ENCODE results near the gene ATP11C.

Gene ATP11C

DNA sequence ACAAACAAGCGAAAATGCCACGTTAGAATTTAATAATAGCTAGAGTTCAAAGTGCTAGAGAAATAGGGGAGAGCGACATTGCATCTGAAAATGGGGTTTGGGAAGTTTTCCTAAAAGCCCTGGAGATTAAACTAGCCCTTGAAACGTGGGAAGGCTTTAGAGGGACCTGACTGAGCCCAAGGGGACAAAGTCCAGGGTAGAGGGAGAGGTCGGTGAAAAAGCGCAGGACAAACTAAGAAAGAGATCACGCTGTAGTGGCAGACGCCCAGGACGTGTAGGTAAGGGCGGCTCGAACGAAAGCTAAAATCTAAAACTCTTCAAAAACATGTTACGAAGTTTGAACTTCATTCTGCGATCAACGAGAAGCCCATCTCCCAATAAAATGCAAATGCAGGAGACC lies 1.1 kb upstream of the ATP11C start:
- TF ChIP-seq, protein P1, sequence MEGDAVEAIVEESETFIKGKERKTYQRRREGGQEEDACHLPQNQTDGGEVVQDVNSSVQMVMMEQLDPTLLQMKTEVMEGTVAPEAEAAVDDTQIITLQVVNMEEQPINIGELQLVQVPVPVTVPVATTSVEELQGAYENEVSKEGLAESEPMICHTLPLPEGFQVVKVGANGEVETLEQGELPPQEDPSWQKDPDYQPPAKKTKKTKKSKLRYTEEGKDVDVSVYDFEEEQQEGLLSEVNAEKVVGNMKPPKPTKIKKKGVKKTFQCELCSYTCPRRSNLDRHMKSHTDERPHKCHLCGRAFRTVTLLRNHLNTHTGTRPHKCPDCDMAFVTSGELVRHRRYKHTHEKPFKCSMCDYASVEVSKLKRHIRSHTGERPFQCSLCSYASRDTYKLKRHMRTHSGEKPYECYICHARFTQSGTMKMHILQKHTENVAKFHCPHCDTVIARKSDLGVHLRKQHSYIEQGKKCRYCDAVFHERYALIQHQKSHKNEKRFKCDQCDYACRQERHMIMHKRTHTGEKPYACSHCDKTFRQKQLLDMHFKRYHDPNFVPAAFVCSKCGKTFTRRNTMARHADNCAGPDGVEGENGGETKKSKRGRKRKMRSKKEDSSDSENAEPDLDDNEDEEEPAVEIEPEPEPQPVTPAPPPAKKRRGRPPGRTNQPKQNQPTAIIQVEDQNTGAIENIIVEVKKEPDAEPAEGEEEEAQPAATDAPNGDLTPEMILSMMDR (IDR thresholded peaks at IDR 0.05) = no peak
- Histone ChIP-seq H3K4me3 (peak overlapping the region; percentile 94), H3K27ac (peak overlapping the region; percentile 85 to 99)
- DNase-seq (ENCODE audit: low spot score) = no peak

DNA sequence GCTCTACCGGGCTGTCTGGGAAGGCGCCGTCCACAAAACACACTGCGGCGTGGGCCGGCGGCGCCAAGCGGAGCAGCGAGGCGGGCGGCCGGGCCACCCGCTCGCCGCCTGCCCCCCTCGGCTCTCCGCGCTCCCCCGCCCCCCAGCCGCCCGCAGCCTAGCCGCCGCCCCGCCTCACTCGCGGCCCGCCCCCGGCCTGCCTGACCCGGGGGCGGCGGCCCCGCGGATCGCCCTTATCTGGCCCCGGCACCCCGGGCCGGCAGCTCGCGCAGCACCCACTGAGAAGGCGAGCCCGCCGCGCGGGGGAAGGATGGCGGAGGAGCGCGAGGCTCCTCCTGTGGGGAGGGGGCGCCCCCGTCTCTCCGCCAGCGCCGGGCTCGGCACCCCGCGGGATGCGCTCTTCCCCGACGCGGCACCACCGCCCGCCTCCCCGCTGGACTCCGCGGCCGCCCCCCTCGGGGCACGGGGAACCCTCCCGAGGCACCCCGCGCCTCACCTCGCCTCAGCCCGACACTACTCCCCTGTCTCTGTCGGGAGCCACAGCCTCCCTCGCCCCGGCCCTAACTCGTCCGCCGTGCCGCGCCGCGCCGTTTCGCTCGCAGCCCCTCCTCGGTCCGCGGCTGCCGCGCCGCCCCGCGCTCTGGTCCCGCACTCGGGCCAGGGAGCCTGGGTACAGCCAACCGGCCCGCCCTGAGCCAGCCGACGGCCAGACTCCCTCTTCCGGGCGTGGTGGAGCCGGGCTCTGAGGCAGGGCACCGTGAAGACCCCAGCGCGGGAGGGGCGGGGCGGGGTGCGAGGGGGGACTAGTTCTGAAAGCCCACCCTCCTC lies 566 bp downstream of the ATP11C start:
- TF ChIP-seq, protein P1 (IDR thresholded peaks at IDR 0.05) = no peak
- DNase-seq (ENCODE audit: low spot score) = peak; percentile 76
- Histone ChIP-seq H3K27ac (peak overlapping the region; percentile 85 to 99), H3K4me3 (peak overlapping the region; percentile 94)

DNA sequence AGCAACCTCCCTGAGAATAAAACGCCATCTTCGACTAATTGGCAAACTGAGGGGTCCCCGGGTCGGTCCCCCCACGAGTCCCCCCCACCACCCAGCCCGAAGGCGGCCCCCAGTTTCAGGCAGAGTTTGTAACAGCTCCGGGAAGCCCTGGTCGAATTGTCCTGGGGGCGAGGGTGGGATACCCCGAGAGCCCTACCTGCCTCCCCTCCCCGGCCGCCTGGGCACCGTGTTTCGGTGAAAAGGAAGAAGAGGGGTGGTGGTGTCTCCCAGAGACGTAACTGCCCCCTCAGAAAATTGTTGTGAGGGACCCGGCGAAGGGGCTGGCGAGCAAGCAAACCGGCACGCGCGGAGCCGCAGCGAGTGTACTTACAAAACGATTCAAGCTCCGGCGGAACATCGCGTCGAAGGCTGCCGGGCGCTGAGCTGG lies 1.2 kb downstream of the ATP11C start:
- DNase-seq (ENCODE audit: low spot score) = no peak
- Histone ChIP-seq H3K27ac (peak overlapping the region; percentile 85 to 99), H3K4me3 (peak overlapping the region; percentile 94)
- TF ChIP-seq, protein P1 (IDR thresholded peaks at IDR 0.05) = no peak

GRCh38 chrX:139930916-139931645 lies 1.8 kb downstream of the ATP11C start:
- no peak for DNase-seq (ENCODE audit: low spot score)
- peak overlapping the region in 1 of 2 donors; percentile 99 for H3K27ac ChIP-seq
- H3K4me3 ChIP-seq = peak overlapping the region; percentile 94
- TF ChIP-seq, protein P1 (IDR thresholded peaks at IDR 0.05) = no peak

GRCh38 chrX:139930401-139930800 lies 2.5 kb downstream of the ATP11C start:
- Histone ChIP-seq H3K27ac (no peak overlapping the region), H3K4me3 (peak overlapping the region; percentile 94)
- TF ChIP-seq, protein P1 (IDR thresholded peaks at IDR 0.05) = no peak
- DNase-seq (ENCODE audit: low spot score) = no peak

GRCh38 chrX:139929876-139930275 lies 3.0 kb downstream of the ATP11C start:
- no peak overlapping the region for H3K4me3 ChIP-seq
- no peak overlapping the region for H3K27ac ChIP-seq
- TF ChIP-seq, protein P1 (IDR thresholded peaks at IDR 0.05) = no peak
- no peak for DNase-seq (ENCODE audit: low spot score)

Measured in coronary artery (tissue), 2 donors.